Subcutaneous abdominal adipose tissue (tissue), 5 donors: Measurements from ENCODE around the gene PTPRO.

Experiments
- H3K27ac ChIP-seq: one replicate; pipeline ENCODE4 v1.7.0; 2013; ENCODE audit warnings: low read depth, mild to moderate bottlenecking, inconsistent platforms, low read length, moderate library complexity
- H3K27me3 ChIP-seq, 5 donors: one replicate each; pipeline ENCODE4 v1.7.0; 2013; ENCODE audit warnings: low read length in 5 of 5, inconsistent platforms in 1 of 5; ENCODE audit not compliant: control insufficient read depth in 5 of 5, insufficient read depth in 4 of 5
- H3K36me3 ChIP-seq, 5 donors: one replicate each; pipeline ENCODE4 v1.7.0; 2013; ENCODE audit warnings: low read length in 5 of 5; ENCODE audit not compliant: control insufficient read depth in 5 of 5, insufficient read depth in 5 of 5
- H3K4me1 ChIP-seq, 5 donors: one replicate each; pipeline ENCODE4 v1.7.0; 2013; ENCODE audit warnings: low read length in 5 of 5, mild to moderate bottlenecking in 3 of 5, moderate library complexity in 1 of 5; ENCODE audit not compliant: control insufficient read depth in 5 of 5, insufficient read depth in 5 of 5
- H3K4me3 ChIP-seq, 5 donors: one replicate each; pipeline ENCODE4 v1.7.0; 2013; ENCODE audit warnings: low read length in 5 of 5, low read depth in 1 of 5
- H3K9ac ChIP-seq, 5 donors: one replicate each; pipeline ENCODE4 v1.7.0; 2013; ENCODE audit warnings: low read length in 5 of 5, mild to moderate bottlenecking in 4 of 5, moderate library complexity in 3 of 5
- H3K9me3 ChIP-seq, 5 donors: one replicate each; pipeline ENCODE4 v1.7.0; 2013; ENCODE audit warnings: low read length in 5 of 5; ENCODE audit not compliant: control insufficient read depth in 5 of 5
- donor health status: healthy.
- donor health status: healthy.
- donor health status: healthy.
- donor health status: healthy.
- donor health status: healthy.

Gene PTPRO

DNA sequence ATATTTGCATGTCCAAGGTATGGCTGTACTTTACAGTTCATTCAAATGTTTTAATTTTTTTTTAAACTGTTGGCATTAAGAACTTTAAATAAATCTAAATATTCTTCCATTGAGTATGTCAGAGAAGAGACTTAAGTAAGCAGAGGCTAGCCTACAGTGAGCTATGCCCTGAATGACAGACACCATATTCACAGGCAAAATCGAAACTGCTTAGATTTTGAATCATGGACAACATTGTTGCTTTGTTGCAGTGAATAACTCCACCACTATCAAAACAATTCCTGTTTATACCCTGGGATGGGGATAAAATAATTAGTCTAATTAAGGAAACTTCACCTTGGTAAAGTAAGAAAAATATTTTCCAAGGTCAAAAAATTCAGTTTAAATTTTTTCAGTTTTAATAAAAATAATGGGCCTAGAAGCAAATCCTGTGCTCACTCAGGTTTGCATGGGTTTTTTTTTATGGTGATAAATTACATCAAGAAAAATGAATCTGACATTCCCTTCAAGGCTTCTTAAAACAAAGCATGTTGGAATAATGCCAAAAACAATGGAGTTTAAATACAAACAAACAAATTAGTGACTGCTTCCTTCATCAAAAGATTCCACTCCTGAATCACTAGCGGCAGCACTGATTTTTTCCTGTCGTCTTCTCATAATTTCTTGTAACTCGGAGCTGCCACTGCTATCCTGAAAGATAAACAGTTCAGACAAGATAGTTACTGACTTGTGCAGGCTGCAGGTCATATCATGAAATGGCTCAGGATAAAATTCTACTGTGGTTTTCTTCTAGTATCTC, 298.6 kb downstream of the PTPRO start:
- H3K27ac ChIP-seq: no peak overlapping the region
- no peak overlapping the region for H3K4me3 ChIP-seq
- peaks cover 21 to 55% (median 39%) of the 10 kb centered on the region in 5 donors for H3K36me3 ChIP-seq

DNA sequence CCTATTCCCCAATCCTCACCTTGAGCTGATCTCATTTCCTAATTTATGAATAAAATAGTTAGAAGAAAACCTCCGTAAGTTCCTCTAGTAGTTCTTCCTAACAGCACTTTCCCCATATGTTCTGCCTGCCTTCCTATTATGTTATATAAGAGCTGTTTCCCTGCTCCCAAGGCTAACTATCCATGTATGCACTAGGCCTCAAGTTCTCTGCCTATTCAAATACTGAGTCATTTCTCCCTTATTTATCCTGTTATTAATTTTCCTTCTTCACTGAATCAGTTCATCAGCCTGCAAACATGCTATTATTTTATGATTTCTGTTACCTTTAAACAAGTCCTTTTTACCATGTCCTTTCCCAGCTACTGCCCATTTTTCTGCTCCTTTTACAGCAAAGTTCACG, 302.8 kb downstream of the PTPRO start:
- H3K9me3 ChIP-seq: no peaks in the 10 kb centered on the region
- H3K27me3 ChIP-seq: no peaks in the 10 kb centered on the region
- no peak overlapping the region for H3K27ac ChIP-seq
- H3K4me3 ChIP-seq: no peak overlapping the region
- H3K36me3 ChIP-seq: peaks cover 10 to 35% (median 29%) of the 10 kb centered on the region in 5 donors
- peaks cover 13 to 46% (median 31%) of the 10 kb centered on the region in 5 donors for H3K4me1 ChIP-seq
- no peak overlapping the region for H3K9ac ChIP-seq

More for the DNA sequence above, 298.6 kb downstream of the PTPRO start:
- peaks cover 0 to 23% (median 5%) of the 10 kb centered on the region in 5 donors for H3K4me1 ChIP-seq
- H3K9me3 ChIP-seq: no peaks in the 10 kb centered on the region
- H3K9ac ChIP-seq: no peak overlapping the region
- no peaks in the 10 kb centered on the region for H3K27me3 ChIP-seq

DNA sequence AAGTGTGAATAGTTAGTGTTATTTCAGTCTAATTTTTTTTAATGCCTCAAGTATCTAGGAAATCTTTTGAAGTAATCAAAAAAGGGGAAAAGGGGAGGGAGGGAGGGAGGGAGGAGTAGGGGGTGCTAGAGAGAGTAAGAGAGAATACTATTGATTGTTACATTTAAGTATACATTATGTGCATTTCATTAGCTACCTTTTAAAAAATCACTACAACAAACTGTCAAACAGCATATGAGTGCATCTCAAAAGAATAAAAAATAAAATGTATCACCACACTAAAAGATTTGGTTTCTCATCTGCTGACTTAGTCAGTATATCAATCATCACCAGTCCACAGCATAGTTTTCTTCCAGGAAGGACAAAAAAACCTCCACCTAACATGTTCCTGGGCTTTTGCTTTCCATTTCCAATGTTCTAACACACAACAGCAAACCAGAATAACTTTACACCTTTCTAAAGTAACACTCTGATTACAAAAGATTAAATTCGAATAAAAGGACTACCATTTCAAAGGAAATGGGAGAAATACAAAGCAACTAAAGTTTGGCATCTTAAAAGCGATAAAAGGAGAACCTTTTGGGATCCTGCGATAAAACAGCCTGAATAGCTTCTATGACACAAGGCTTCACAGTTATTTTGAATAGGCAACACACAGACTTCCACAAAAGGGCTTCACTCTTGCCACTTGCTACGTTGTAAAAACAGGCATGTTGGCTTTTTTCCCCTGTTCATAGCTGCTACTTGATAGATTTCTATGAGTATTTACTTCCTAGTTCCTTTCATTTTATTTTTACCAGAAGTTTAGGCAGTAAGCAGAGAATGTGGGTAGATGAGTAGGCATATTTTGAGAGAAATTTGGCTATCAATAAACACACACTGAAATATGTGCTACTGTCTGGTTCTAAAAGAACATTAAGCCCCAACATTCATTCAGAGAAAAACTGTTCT, 306.0 kb downstream of the PTPRO start:
- Histone ChIP-seq H3K27me3 (no peaks in the 10 kb centered on the region), H3K9me3 (no peaks in the 10 kb centered on the region), H3K9ac (peak overlapping the region; percentile 51 to 81 (median 71)), H3K27ac (peak overlapping the region; percentile 98), H3K36me3 (peaks cover 6 to 20% (median 16%) of the 10 kb centered on the region in 5 donors), H3K4me3 (peak overlapping the region in 1 of 5 donors; percentile 24), H3K4me1 (peaks cover 13 to 54% (median 27%) of the 10 kb centered on the region in 5 donors)

DNA sequence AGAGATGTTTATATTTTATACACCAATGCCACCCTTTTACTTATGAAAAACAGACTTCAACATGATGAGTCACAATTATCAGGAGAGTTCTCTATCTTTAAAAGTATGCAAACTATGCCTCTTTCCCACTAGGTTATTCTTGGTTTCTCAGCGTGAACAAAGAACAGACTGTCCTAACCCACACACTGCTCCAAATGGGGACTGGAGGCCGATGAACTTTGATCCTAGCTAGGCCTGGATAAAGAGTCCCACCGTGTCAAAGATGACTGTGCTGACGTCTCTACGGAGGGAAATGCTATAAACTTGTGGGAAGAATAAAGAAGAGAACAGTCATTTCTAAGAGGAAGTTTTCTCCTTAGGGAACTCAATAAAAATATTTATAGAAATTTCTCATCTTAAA, 306.8 kb downstream of the PTPRO start:
- Histone ChIP-seq H3K27ac (peak overlapping the region; percentile 98), H3K4me1 (peaks cover 13 to 49% (median 32%) of the 10 kb centered on the region in 5 donors), H3K9ac (peak overlapping the region in 3 of 5 donors; percentile 37 to 81 (median 66)), H3K4me3 (no peak overlapping the region), H3K9me3 (no peaks in the 10 kb centered on the region), H3K27me3 (no peaks in the 10 kb centered on the region), H3K36me3 (peaks cover 2 to 12% (median 9%) of the 10 kb centered on the region in 5 donors)

DNA sequence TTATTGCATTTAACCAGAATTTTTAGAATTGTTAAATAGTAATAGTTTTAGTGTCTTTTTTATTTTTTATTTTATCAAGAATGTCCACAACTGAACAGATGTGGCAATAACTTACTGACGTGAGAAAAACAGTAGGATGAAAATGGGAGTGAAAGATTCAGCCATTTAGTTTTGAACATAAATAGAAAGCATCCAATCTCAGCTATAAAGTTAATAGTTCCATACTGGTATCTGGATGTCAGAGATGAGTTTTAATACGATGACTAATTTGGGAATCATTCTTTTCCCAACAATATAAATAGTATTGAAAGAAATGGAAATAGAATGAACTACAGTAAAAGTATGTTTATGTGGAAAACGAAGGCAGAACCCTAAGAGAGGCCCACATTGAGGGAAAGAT, 307.5 kb downstream of the PTPRO start:
- H3K4me3 ChIP-seq: no peak overlapping the region
- peaks cover 13 to 46% (median 33%) of the 10 kb centered on the region in 5 donors for H3K4me1 ChIP-seq
- H3K36me3 ChIP-seq: peaks cover 0 to 11% (median 9%) of the 10 kb centered on the region in 5 donors
- peak overlapping the region; percentile 98 for H3K27ac ChIP-seq
- no peaks in the 10 kb centered on the region for H3K9me3 ChIP-seq
- peak overlapping the region; percentile 5 to 79 (median 37) for H3K9ac ChIP-seq
- no peaks in the 10 kb centered on the region for H3K27me3 ChIP-seq

DNA sequence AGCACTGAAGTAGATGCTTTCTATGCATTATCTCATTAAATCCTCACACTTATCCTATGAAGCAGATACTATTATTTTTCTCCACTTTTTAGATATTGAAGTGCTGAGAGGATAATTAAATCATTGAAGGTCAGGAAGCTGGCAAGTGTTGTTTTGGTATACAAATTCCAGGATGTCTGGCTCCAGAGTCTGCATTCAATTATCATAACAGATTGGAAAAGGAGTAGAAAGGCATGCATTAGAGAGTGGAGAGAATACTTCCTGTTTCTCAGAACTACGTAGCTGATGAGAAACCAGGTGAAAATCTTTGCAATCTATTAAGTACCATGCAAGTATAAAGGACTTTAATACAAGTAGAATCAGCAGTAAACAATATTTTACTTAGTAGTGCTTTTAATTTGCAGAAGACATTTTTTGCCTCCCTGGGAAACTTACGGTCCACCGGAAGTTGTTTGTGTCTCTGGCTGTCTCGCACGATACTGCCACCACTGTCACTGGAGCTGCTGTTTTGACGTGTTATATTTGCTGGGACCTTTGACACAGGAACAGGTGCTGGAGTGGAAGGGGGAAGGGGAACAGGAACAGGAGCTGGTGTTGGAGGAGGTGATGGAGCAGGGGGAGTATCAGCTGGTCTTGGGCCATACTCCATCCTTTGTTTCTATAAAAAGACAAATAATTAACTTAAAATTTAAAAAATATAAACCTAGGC, 308.9 kb downstream of the PTPRO start:
- H3K27me3 ChIP-seq: no peaks in the 10 kb centered on the region
- peaks cover 0 to 14% (median 10%) of the 10 kb centered on the region in 5 donors for H3K36me3 ChIP-seq
- no peaks in the 10 kb centered on the region for H3K9me3 ChIP-seq
- no peak overlapping the region for H3K4me3 ChIP-seq
- H3K27ac ChIP-seq: peak overlapping the region; percentile 98
- H3K4me1 ChIP-seq: peaks cover 13 to 48% (median 36%) of the 10 kb centered on the region in 5 donors
- no peak overlapping the region for H3K9ac ChIP-seq

DNA sequence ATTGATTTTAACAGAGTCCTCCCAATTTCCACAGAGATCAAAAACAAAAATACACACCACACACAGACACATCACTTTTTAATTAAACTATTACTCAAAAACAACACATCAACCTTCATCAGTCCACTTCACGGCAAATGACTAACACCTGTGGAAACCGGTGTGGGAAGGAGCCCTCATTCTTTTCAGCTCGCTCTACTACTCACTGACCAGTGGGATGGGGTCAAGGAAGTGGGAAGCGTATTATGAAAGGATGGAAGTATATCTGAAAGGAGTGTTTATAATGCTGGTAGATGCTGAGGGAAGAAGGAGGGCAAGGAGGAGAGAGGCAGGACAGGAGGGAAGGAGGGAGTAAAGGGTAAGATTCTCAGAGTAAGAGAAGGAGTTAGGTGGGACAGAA, 310.4 kb downstream of the PTPRO start:
- Histone ChIP-seq H3K36me3 (peaks cover 0 to 17% (median 13%) of the 10 kb centered on the region in 5 donors), H3K4me1 (peaks cover 11 to 45% (median 32%) of the 10 kb centered on the region in 5 donors), H3K4me3 (no peak overlapping the region), H3K27me3 (no peaks in the 10 kb centered on the region), H3K9ac (no peak overlapping the region), H3K27ac (peak overlapping the region; percentile 26), H3K9me3 (no peaks in the 10 kb centered on the region)

DNA sequence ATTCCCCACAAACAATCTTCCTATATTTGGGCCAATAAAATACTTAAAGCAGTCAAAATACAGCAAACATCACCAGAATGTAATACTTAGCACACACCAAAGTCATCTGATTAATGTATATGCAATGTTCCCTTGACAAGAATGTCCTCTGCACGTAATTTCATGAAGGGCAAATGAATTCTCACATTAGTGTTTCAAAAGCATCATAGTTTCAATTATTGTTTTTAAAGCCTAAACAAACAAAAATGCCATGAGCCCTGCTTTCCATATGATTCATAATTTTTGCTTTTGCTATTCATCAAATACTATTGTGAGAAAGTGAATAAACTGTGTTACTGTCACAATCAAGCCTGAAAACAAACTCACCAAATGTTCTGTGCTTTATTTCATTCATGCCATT, 310.9 kb downstream of the PTPRO start:
- Histone ChIP-seq H3K4me1 (peaks cover 9 to 40% (median 27%) of the 10 kb centered on the region in 5 donors), H3K36me3 (peaks cover 0 to 17% (median 13%) of the 10 kb centered on the region in 5 donors), H3K4me3 (no peak overlapping the region), H3K27me3 (no peaks in the 10 kb centered on the region), H3K9me3 (no peaks in the 10 kb centered on the region), H3K9ac (no peak overlapping the region), H3K27ac (peak overlapping the region; percentile 26)

DNA sequence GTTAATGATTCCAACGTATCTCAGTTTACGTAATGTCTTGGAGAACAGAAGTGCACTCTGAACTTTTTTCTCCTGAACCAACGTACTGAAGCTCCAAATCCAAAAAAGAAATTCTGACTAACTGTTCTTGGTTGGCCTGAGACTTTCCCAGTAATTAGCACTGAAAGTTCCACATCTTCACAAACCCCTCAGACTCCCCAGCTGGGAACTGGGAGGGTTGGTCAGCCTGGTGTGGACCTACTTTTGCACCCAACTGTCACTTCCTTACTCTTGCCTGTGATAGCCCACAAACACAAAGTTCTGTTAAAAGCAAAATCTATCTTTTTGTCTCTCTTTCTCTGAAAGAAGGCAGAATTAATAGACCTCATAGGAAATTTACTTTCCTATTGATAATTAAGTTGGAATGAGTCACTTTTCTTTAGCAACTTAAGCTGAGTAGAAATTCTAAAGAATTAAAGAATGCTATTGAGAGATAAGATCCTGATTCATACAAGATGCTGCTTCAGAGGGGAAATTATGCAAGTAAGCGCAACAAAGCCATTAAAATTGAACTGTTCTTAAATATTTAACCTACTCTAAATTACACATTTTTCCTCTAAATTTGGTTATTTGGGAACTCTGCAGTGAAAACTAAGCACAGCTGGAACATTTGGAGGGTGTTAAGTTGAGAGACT, 311.8 kb downstream of the PTPRO start:
- Histone ChIP-seq H3K27ac (peak overlapping the region; percentile 26), H3K4me3 (no peak overlapping the region), H3K9ac (no peak overlapping the region), H3K9me3 (no peaks in the 10 kb centered on the region), H3K4me1 (peaks cover 3 to 35% (median 19%) of the 10 kb centered on the region in 5 donors), H3K36me3 (peaks cover 0 to 17% (median 14%) of the 10 kb centered on the region in 5 donors), H3K27me3 (no peaks in the 10 kb centered on the region)
